Naive thymus-derived CD4-positive, alpha-beta T cell (primary cell): Measurements from ENCODE around the gene TMEM147. TPM values are rescaled to one million over a fixed set of nuclear protein-coding genes. Genes with fewer than 3 reads are reported as not detected.

ENCODE experiments used
- ATAC-seq: fragments of 150-1000 bp; cut with Tn5 transposase; 2 replicates; pipeline ENCODE4 v1.10.0; 2021; ENCODE audit warnings: mild to moderate bottlenecking, moderate library complexity
- CTCF ChIA-PET: fragments of 350-600 bp; sonication (Branson Sonifier 250); formaldehyde crosslinking; loops from one replicate; lab custom pipeline; 2021; ENCODE audit warnings: antibody characterized with exemption; lab: Charles Lee
- POLR2A ChIA-PET: fragments of 350-600 bp; sonication (Branson Sonifier 250); formaldehyde crosslinking; loops from one replicate; lab custom pipeline; 2021; ENCODE audit warnings: antibody characterized with exemption, inconsistent platforms; lab: Charles Lee
- DNase-seq, 9 donors: peaks; one replicate each; pipeline versions ENCODE4 v3.0.0 to v3.0.0-alpha.2; 2020 to 2022; ENCODE audit warnings: mixed read lengths in 1 of 9
- H3K27ac ChIP-seq: one replicate; pipeline ENCODE4 v1.7.0; 2013; ENCODE audit warnings: mild to moderate bottlenecking, low read depth, low read length, moderate library complexity
- H3K27me3 ChIP-seq, 2 donors: one replicate each; pipeline ENCODE4 v1.7.0; 2013; ENCODE audit warnings: low read length in 2 of 2, mild to moderate bottlenecking in 2 of 2, moderate library complexity in 2 of 2; ENCODE audit not compliant: control insufficient read depth in 2 of 2, insufficient read depth in 2 of 2
- H3K36me3 ChIP-seq, 3 experiments: 1 replicate in 2 of 3; 2 replicates in 1 of 3; pipeline ENCODE4 v1.7.0; 2013; ENCODE audit warnings: low read length in 3 of 3, mild to moderate bottlenecking in 3 of 3, moderate library complexity in 1 of 3; ENCODE audit not compliant: insufficient read depth in 3 of 3, control insufficient read depth in 2 of 3
- H3K4me1 ChIP-seq, 2 donors: one replicate each; pipeline ENCODE4 v1.7.0; 2013; ENCODE audit warnings: low read length in 2 of 2, mild to moderate bottlenecking in 2 of 2, moderate library complexity in 1 of 2; ENCODE audit not compliant: control insufficient read depth in 2 of 2, insufficient read depth in 2 of 2
- H3K4me3 ChIP-seq: 2 replicates; pipeline ENCODE4 v1.7.0; 2013; ENCODE audit warnings: mild to moderate bottlenecking, low read length
- H3K9me3 ChIP-seq, 3 experiments: 1 replicate in 2 of 3; 2 replicates in 1 of 3; pipeline ENCODE4 v1.7.0; 2013; ENCODE audit warnings: low read length in 3 of 3; ENCODE audit not compliant: control insufficient read depth in 2 of 3
- H3K27ac Mint-ChIP-seq, 9 donors: one replicate each; pipeline ENCODE4 v1.8.0; 2020 to 2022; ENCODE audit warnings: mixed read lengths in 9 of 9, mild to moderate bottlenecking in 8 of 9, moderate library complexity in 5 of 9, inconsistent platforms in 2 of 9
- H3K27me3 Mint-ChIP-seq, 5 donors: one replicate each; pipeline ENCODE4 v1.8.0; 2021 to 2022; ENCODE audit warnings: mixed read lengths in 5 of 5, mild to moderate bottlenecking in 1 of 5
- H3K36me3 Mint-ChIP-seq, 5 donors: one replicate each; pipeline ENCODE4 v1.8.0; 2020 to 2022; ENCODE audit warnings: mixed read lengths in 5 of 5, mild to moderate bottlenecking in 3 of 5, inconsistent platforms in 1 of 5
- H3K4me1 Mint-ChIP-seq, 7 donors: one replicate each; pipeline ENCODE4 v1.8.0; 2020 to 2022; ENCODE audit warnings: mixed read lengths in 7 of 7, mild to moderate bottlenecking in 3 of 7, inconsistent platforms in 1 of 7
- H3K4me3 Mint-ChIP-seq, 10 donors: one replicate each; pipeline ENCODE4 v1.8.0; 2020 to 2022; ENCODE audit warnings: mild to moderate bottlenecking in 10 of 10, mixed read lengths in 10 of 10, moderate library complexity in 6 of 10, inconsistent platforms in 2 of 10
- H3K9me3 Mint-ChIP-seq, 11 donors: one replicate each; pipeline ENCODE4 v1.8.0; 2020 to 2022; ENCODE audit warnings: mixed read lengths in 11 of 11, mild to moderate bottlenecking in 4 of 11, inconsistent platforms in 1 of 11, moderate library complexity in 1 of 11
- intact Hi-C, 2 donors: fragments of 100-400 bp; cut with micrococcal nuclease; formaldehyde crosslinking; loops; one replicate each; pipeline ENCODE4 v1.15.1; 2023
- polyA plus RNA-seq, 2 donors: library from polyadenylated mRNA; unstranded; fragments of 300-500 nt; fragmentation: Illumina TruSeq; gene quantifications; one replicate each; pipeline ENCODE4 v1.2.3, GENCODE V29; 2021
- total RNA-seq, 6 experiments: library from RNA in 5 of 6; stranded (reverse) in 5 of 6; gene quantifications; 1 replicate in 5 of 6; 2 replicates in 1 of 6; pipeline ENCODE4 v1.2.3 and lab custom pipeline; 2021 to 2026

Gene TMEM147
- total and polyA plus RNA-seq, 7 experiments from 2014 or later = 24.7 to 154 (median 41.7) TPM

DNA sequence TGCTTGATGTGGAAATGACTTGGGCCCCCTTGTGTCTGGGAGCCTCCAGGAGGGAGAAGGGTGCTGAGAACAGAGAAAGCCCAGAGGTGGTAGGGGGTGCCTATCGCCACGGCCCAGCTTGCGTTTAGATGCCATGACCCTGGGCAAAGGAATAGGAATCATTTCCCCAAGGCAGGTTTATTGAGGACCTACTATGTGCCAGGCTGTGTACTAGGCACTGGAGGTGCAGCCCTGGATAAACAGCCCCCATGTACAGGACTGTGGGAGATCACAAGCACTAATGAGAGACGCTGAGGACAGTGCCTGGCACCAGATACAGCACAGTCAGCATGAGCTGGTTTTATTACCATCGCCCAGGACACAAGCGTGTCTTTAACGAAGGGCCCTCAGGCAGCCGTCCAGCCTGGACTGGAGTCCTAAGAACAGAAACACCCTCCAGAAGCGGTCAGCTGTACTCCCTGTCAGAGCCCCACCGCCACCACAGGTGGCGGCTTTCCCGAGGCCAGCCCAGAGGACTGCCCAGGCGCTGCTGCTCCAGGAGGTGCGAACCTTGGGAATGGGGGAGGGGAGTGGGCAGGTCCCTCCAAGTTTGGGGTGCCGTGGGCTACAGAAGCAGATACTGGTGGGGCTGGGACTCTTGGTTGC, 4.6 kb downstream of the TMEM147 start:
- Histone ChIP-seq H3K27ac (no peak overlapping the region), H3K9me3 (no peaks in the 10 kb centered on the region), H3K4me3 (no peak overlapping the region), H3K36me3 (peaks cover 0 to 20% (median 0%) of the 10 kb centered on the region in 3 experiments), H3K4me1 (peaks cover 11 to 13% of the 10 kb centered on the region in 2 donors), H3K27me3 (no peaks in the 10 kb centered on the region)
- Mint-ChIP-seq H3K4me3 (no peak overlapping the region), H3K36me3 (peaks cover 0 to 4% (median 0%) of the 10 kb centered on the region in 5 donors), H3K9me3 (no peaks in the 10 kb centered on the region), H3K27ac (no peak overlapping the region), H3K27me3 (no peaks in the 10 kb centered on the region), H3K4me1 (peaks cover 17 to 31% (median 28%) of the 10 kb centered on the region in 7 donors)
- ChIA-PET CTCF (interaction anchor here (0.6 to 1.0 kb wide), 3 partner anchors 27 to 142 kb away, joined by 3 to 4 read pairs (median 3); partner anchors contain the start of gene COX6B1), POLR2A (no interaction called here)
- ATAC-seq (no peak), DNase-seq (no peak)
- intact Hi-C loops = loop anchor here (1.0 to 5.0 kb wide), 6 partner anchors 42 to 167 kb away; no protein-coding TSS in a partner anchor

DNA sequence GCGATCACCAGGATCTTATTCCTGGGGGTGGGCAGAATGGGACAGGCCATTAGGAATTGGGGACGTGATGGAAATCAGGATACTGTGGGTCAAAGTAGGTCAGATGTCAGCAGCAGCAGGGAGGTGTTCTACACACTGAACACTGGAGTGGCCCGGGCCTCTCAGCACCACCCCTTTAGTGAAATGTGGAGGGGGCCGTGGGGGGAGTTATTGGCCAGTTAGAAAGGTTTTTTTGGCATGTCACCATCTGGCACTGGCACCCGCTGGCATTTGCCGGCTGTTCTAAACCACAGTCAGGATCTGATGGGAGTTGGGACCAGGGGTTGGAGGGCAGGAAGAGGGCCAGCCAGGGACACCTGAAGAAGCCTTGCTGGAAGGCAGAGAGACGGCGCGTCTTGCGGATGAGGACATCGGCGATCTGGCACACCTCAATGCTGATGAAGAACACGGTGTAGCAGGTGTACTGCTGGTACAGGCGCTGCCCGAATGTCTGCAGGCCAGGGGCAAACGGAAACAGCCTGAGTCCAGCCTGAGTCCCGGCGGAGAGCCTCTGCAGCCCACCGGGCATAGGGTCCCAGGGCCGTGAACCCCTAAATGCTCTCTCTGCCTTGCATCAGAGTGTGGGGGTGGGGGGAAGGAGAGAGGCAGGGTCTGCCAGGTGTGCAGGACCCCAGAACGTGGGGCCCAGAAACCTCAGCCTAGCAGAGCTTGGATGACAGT, 5.8 kb downstream of the TMEM147 start:
- ChIA-PET CTCF (no interaction called here), POLR2A (no interaction called here)
- Mint-ChIP-seq H3K4me1 (peaks cover 15 to 29% (median 24%) of the 10 kb centered on the region in 7 donors), H3K27ac (no peak overlapping the region), H3K9me3 (no peaks in the 10 kb centered on the region), H3K4me3 (no peak overlapping the region), H3K36me3 (peaks cover 0 to 2% (median 0%) of the 10 kb centered on the region in 5 donors), H3K27me3 (peaks cover 0 to 4% (median 0%) of the 10 kb centered on the region in 5 donors)
- Histone ChIP-seq H3K4me1 (peaks cover 8 to 9% of the 10 kb centered on the region in 2 donors), H3K27me3 (no peaks in the 10 kb centered on the region), H3K4me3 (no peak overlapping the region), H3K27ac (no peak overlapping the region), H3K36me3 (peaks cover 0 to 16% (median 0%) of the 10 kb centered on the region in 3 experiments), H3K9me3 (no peaks in the 10 kb centered on the region)
- DNase-seq = no peak
- intact Hi-C loops = no loop called here
- ATAC-seq = no peak

DNA sequence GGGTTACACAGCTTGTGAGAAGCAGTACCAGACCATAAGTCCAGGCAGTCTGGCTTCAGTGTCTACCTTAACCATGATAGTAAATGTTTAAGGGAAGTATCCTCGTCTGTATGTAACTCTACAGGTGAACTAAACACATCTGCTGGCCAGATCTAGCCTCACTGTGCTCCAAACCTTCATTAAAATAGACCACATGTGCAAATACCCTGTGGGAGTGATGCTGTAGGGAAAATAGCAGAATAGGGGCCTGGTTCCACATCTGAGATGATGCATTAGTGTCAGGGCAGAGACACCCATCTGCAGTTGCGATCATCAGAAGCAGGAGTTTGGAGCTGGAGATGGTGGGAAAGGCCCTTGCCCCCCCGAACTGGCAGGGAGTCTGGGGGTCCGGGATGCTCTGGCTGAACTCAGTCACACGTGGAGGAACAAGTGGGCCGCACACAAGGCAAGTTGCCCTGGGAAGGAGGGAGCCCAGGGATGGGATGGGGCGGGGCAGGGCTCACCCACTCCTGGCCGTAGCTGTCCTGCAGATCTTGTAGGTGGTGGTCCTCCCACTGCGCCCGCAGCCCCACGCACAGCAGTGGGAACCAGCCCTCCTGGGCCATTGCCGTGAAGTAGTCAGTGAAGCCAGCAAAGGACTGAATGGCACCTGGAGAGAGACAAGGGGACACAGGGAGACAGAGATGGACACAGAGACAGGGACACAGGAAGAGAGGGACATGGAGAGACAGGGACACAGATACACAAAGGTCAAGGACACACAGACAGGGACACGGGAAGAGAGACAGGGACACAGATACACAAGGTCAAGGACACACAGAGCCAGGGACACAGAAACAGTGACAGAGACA, 7.3 kb downstream of the TMEM147 start:
- no peaks in the 10 kb centered on the region for H3K27me3 ChIP-seq
- ChIA-PET CTCF (no interaction called here), POLR2A (no interaction called here)
- ATAC-seq (no peak), DNase-seq (no peak)
- H3K4me1 ChIP-seq = no peaks in the 10 kb centered on the region
- Mint-ChIP-seq H3K27ac (no peak overlapping the region), H3K9me3 (peaks cover 0 to 2% (median 0%) of the 10 kb centered on the region in 11 donors), H3K4me3 (peak overlapping the region in 2 of 10 donors; percentile 3 to 35), H3K36me3 (peaks cover 0 to 1% (median 0%) of the 10 kb centered on the region in 5 donors), H3K27me3 (peaks cover 0 to 17% (median 5%) of the 10 kb centered on the region in 5 donors), H3K4me1 (peaks cover 12 to 25% (median 17%) of the 10 kb centered on the region in 7 donors)
- no peak overlapping the region for H3K27ac ChIP-seq
- H3K9me3 ChIP-seq = no peaks in the 10 kb centered on the region
- H3K36me3 ChIP-seq = peaks cover 0 to 9% (median 0%) of the 10 kb centered on the region in 3 experiments
- intact Hi-C loops = no loop called here
- H3K4me3 ChIP-seq = no peak overlapping the region

DNA sequence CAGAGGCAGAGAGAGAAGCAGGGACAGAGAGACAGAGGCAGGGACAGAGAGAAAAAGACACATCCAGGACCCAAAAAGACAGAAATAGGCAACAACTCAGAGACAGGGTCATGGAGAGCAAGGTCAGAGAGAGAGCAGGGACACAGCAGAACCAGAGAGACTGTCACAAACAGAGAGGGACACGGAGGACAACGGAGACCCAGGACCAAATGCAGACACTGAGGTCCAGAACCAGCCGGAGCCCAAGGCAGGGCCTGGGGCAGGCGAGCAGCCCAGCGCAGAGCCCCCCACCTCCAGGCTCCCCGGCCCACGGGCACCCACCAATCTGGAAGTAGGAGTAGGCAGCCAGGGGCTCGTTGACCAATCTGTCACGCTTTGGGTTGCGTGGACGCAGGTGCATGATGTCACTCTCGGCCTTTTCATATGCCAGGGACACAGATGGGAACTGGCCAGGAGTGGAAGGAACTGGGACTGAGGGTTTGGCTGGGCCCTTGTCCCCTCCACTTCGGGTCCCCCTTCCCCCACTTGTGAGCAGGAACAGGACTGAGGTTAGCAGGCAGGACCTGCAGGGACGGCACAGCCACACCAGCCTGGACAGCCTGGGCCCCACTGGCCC, 8.1 kb downstream of the TMEM147 start:
- Mint-ChIP-seq H3K9me3 (peaks cover 0 to 2% (median 0%) of the 10 kb centered on the region in 11 donors), H3K27me3 (peaks cover 0 to 19% (median 5%) of the 10 kb centered on the region in 5 donors), H3K4me1 (peaks cover 11 to 26% (median 17%) of the 10 kb centered on the region in 7 donors), H3K36me3 (peaks cover 0 to 1% (median 0%) of the 10 kb centered on the region in 5 donors), H3K4me3 (peak overlapping the region in 1 of 10 donors; percentile 3), H3K27ac (no peak overlapping the region)
- CTCF ChIA-PET = no interaction called here
- H3K4me3 ChIP-seq = no peak overlapping the region
- H3K9me3 ChIP-seq = no peaks in the 10 kb centered on the region
- H3K27ac ChIP-seq = no peak overlapping the region
- peaks cover 0 to 7% (median 0%) of the 10 kb centered on the region in 3 experiments for H3K36me3 ChIP-seq
- ATAC-seq (no peak), DNase-seq (no peak)
- peaks cover 0 to 6% of the 10 kb centered on the region in 2 donors for H3K4me1 ChIP-seq
- no peaks in the 10 kb centered on the region for H3K27me3 ChIP-seq
- POLR2A ChIA-PET = no interaction called here
- intact Hi-C loops = no loop called here

DNA sequence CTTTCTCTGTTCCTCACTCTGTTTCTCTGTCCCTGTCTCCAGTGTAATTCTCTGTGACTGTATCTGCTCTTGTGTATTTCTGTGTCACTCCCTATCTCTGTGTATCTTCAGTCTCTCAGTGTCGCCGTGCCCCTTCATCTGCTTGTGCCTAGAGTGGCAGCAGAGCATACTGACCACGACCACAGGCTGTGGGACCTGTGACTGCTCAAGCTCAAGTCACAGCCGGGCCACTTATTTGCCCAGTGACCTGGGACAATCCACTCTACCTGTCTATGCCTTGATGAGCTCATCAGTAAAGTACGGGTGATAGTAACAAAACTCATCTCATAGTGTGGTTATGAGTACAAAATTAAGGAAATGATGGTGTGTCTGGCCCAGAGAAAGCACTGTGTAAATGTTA, 8.7 kb downstream of the TMEM147 start:
- POLR2A ChIA-PET = no interaction called here
- CTCF ChIA-PET = no interaction called here
- no peak overlapping the region for H3K4me3 Mint-ChIP-seq
- H3K36me3 Mint-ChIP-seq = peaks cover 0 to 1% (median 0%) of the 10 kb centered on the region in 5 donors
- Histone ChIP-seq H3K27me3 (peaks cover 0 to 4% of the 10 kb centered on the region in 2 donors), H3K4me1 (peaks cover 0 to 12% of the 10 kb centered on the region in 2 donors), H3K27ac (no peak overlapping the region), H3K36me3 (peaks cover 0 to 7% (median 0%) of the 10 kb centered on the region in 3 experiments), H3K4me3 (no peak overlapping the region), H3K9me3 (no peaks in the 10 kb centered on the region)
- no peak for DNase-seq
- H3K9me3 Mint-ChIP-seq = peaks cover 0 to 2% (median 0%) of the 10 kb centered on the region in 11 donors
- peaks cover 5 to 20% (median 12%) of the 10 kb centered on the region in 7 donors for H3K4me1 Mint-ChIP-seq
- peaks cover 2 to 24% (median 7%) of the 10 kb centered on the region in 5 donors for H3K27me3 Mint-ChIP-seq
- intact Hi-C loops = no loop called here
- H3K27ac Mint-ChIP-seq = peak overlapping the region in 2 of 9 donors; percentile 23 to 76
- no peak for ATAC-seq
